ENCODE measurements around the gene ARFGAP2. TPM values are rescaled to one million over a fixed set of nuclear protein-coding genes. Genes with fewer than 3 reads are reported as not detected.

The ARFGAP2 gene
- polyA plus RNA-seq, 12 donors, result 52.3 to 97.8 (median 72.5) TPM; not detected in 1

DNA sequence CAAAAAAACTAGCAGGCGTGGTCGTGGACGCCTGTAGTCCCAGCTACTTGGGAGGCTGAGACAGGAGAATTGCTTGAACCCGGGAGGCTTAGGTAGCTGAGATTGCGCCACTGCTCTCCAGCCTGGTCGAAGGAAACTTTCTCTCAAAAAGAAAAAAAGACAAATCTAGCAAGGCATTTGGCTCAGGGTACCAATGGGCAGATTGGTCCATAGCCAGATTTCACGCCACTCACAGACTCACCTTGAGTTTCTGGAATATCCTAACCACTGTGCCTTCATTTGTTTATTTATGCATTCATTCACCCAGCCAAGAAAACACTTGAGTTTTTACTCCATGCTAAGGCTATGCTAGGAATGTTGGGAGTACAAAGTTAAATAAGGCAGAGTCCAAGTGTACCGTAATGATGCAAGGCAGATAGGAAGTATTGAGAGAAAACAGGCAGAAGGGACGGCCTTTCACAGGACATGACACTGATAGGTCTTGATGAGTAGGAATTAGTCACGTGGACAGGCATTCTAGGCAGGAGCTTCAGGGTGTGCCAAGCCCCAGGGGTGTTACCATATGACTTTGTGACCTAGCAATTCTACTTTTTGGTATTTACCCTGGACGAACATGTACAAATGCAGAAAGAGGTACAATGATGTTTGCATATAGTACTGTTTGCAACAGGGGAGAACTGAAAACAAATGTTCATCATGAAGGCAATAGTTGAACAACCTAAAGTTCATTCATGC, 12.6 kb upstream of the ARFGAP2 start:
- DNase-seq, result no peak

DNA sequence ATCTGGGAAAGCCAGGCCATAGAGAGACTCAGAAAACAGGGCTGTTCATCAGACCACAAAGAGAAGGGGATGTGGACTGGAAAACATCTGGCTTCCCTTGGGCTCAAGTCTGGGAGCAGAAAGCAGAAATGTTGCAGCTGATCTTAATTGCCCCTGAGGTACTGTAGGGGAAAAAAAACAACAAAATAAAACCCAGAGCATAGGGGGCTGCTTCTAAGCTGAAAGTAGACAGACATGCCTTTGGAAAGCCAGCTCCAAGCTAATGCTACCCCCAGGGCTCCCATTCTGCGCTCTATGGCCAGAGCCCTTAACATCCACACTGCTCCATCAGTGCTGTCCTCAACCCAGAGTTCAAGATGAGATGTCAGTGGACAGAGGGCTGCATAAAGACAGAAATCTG, 11.6 kb upstream of the ARFGAP2 start:
- peak; percentile 86 for DNase-seq

DNA sequence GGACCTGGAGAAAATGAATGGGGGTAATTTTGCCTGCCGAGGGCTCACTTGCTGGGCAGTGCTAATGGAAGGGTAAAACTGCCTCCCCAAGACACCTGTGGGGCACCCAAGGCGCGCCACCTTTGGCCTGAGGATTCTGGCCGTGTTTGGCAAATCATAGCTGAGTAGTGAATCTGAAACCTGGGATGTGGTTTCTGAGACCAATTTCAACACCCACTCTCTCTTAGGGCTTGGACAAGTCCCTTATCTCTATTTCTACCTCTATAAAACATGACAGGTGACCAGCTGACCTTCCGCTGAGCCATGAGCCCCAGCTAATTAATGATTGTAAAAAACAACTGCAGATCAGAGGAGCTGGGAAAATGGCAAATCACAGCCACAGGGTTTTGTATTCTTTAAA, 11.0 kb upstream of the ARFGAP2 start:
- no peak for DNase-seq

DNA sequence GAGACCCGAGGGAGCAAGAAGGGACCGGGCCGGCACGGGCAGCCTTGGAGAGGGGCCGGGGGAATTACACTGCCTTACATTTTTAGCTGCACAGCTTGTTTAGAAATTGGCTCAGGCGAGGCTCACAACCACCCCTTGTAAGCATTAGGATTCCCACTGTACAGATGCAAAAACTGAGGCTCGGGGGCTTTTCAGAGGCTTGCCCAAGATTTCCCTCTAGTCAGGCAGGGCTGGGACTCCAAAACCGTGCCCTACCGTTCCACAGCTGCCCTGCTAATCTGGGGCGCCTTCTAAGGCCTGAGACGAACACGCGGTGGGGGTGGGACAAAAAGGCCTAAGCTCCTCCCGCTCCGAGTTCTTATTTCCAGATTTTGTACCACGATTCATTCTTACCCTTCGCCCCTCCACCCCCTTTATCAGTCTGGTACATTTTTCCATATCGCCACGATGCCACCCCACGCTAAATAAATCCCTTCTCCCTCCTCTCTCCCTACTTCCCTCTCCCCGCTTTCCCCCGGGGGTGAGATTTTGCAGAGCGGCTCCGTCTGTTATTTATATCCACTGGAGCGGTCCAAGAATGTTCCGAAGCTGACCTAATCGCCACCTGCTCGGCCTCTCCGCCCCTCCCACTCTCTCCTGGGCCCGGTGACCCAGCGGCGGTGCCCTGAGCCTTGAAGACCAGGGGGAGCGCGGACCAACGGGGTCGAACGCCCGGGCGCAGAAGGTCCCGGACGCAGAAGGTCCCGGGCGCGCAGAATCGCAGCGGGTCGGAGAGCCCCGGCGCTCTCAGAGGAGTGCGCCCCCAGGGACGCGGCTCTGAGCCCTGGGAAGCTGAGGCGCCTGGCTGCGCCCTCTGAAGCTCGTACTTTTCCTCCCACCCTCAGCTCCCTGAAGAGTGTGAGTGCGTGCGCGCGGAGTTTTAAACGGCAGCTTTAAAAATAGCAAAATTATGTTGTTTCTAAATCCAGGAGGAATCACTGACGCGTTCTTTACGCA, 10.3 kb upstream of the ARFGAP2 start:
- peak; percentile 74 for DNase-seq

DNA sequence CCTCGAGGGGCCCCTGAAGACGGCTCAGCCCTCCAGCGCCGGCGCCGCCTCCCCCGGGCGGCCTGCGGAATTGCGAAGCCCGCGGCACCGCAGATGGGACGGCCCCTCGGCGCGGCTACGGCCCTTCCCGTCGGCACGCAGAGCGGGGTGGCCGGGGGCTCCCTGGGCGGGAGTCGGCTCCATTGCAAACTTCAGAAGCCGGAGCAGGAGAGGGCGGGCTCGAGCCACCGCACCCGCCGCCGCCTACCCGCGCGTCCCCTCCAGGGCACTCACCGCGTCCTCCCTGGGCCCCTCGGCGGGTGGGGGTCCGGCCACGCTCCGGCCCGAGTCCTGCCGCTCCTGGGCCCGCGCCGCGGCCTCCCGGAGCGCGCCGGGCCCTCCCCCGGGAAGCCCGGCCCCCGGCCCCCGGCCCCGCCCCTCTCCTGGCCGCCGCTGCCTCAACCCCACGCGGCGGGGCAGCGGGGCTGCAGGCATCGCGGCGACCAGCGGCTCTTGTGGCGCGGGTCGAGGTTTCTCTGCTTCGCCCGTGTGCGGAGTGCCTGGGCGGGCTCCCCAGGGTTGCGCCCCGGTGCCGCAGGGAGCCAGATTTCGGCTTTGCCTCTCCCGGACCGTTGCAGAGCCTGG, 9.5 kb upstream of the ARFGAP2 start, which contains the start of gene PACSIN3:
Gene PACSIN3, minus strand, starts transcription at position 359 of the 624 bp plus-strand sequence. CDS start 3,707 bp downstream, outside the sequence.
- DNase-seq, result no peak

DNA sequence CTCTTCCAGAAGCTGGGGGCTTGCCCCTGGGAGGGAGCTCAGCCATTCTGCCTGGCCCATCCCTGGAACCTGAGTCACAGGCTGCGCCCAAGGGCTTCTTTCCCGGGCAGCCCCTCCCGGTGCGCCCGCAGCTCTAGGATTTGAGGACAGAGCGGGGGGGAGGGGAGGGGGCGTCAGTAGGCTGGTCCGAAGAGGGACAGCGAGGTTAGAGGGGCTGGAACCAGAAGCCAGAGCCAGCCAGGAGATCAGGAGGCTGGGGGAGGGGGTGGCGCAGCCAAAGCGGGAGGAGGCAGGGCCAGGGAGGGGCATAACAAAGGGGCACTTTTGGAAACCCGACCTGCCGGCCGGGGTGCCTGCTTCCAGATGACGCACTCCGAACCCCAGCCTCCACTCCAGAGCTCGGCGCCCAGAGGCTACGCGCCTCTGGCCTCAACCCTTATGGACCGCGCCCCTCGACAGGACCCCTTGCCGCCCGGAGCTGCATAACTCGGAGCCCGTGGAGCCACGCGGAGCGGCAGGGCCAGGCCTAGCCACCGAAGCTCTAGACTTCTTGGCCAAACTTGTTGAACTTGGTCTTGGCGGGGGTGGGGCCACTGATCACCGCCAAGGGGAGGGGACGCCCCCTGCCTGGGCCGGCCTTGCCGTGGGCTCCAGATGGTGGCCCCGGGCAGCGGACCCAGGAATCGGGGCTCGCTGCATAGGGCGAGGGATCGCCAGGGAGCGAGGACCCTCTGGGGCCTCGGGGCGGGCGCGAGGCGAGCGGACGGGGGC, 8.8 kb upstream of the ARFGAP2 start:
- peak; percentile 53 for DNase-seq

DNA sequence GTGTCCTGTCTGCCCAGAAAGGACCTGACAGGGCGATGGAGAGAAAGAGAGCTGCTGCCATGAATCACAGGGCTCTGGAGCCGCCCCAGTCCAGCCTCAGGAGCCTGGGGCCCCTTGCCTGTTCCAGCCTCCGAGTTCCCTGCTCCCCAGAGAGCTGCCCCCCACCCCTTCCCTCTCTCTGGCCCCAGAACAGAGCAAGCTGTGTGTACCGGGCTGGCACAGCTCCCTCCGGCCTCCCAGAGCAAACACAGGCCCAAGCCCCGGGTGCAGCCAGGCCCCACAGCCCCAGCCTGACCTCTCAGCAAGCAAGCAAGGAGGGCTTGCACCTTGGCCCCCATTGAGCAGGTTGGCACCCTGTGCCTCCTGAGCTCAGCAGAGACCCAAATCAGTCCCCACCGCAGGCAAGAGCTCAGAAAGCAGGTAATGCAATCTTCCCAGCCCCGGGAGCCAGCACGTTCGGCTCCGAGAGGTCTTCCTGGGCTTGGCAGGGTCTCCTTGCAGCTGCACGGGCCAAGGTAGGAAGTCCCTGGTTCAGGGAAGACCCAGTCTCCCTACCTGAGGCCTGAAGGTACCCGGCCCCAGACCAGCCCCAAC, 8.1 kb upstream of the ARFGAP2 start:
- DNase-seq, result no peak

DNA sequence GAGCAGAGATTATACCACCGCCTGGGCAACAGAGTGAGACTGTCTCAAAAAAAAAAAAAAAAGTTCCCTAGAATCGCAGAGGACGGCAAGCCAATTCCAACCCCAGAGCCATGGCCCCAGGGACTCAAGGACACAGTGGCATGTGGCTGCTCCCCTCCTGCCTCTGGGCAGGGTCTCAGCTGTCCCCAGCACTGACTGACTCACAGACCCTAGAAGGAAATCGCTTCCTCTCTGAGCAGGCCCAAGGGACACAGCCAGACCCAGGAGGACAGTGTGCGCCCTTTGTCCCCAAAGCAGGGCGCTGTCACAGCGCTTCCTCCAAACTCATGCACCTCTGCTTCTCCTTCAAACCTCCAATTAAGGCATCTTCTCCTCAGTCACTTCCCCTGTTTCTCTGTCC, 7.3 kb upstream of the ARFGAP2 start:
- DNase-seq, result no peak

DNA sequence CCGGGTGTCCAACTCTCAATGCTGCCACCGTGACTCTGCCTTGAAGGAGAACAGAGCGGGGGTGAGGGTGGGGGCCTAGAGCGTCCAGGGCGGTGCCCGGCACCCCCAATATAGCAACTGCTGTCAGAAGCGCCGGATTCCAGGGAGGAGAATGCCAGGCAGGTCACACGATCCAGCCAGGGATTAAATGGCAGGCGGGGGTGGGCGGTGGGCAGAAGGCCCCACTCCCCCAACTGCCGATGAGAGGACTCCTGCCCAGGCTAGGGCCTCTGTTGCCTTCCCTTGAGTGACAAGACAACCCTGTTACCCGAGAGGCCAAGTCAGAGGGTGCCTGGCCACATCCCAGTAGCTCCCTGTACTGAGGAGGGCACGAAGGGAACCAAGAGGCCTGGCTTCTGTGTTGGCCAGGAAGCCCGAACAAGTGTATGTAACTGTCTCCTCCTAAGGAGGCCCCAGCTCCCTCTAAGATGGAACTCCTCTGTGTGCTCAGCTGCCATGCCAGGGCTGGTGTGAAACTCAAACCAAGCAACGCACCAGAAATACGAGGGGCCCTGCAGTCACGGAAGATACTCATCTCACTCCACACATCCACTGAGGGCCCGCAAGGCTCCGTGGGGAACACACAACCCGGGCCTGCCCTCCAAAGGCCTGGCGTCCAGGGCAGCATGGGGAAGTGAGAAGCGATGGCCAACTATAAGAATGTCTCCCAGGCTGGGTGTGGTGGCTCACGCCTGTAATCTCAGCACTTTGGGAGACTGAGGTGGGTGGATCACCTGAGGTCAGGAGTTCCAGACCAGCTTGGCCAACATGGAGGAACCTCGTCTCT, 6.6 kb upstream of the ARFGAP2 start:
- DNase-seq, result no peak

DNA sequence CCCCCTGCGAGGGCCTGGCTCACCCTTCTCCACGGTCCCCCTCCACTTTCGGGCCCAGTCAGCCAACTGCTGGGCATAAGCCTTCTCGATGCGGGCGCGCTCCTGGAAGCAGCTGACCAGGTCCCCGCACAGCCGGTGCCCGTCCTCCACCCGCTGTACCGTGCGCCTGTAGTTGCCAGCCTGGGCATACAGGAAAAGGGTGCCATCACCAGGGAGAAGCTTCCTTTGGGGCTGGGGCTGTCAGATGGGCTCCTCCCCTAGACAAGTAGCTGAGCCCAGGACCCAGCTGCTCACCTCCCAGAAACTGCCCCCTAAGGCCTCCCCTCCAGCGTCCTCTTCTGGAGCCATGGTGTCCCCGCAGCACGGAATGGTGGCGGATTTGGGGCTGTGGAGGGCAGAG, 5.7 kb upstream of the ARFGAP2 start:
- no peak for DNase-seq

DNA sequence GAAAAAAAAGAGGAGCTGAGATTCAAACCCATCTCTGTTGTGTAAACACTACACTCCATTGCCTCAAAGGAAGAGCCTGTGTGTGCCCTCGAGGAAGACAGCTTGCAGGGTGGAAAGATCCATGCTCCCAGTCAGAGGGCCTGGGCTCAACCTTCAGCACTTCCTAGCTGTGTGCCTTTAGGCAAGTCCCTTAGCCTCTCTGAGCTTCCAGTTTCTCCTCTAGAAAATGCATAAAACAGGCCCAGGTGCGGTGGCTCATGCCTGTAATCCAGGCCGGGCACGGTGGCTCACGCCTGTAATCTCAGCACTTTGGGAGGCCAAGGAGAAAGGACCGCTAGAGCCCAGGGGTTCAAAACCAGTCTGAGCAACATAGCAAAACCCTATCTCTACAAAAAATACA, 4.6 kb upstream of the ARFGAP2 start:
- DNase-seq, result no peak

DNA sequence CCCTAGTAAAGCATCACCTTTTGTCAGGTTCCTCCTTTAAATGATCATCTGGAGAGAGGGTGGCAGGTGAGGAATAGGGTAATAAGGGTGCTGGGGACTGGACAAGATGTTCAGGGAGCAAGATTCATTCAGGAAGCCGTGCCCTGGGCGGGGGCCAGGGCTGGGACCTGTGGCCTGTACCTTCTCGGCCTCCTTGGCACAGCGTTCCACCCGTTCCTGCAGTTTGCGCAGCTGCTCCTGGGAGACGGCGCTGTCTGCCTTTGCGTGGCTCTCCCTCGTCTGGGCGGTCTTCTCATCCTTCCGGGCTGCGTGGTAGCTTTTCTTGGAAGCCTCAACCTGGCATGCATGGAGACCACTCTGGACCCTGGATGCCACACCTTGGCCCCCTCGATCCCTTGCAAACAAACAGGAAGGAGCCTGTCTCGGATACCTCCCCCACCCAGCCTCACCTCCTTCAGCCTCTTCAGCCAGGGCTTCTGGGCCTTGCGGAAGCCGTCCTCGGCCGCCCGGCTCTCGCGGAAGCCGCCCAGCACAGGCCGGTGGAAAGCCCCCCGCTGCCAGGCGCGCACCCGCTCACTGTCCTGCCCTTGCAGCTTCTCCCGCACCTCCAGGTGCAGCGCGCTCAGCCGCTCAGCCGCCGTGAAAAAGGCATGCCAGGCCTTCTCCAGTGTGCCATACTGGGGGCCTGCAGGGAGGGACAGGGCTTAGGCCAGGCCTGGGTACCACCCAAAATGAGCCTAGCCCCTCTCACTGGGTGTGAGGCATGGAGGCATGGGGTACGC, 3.5 kb upstream of the ARFGAP2 start:
- no peak for DNase-seq

DNA sequence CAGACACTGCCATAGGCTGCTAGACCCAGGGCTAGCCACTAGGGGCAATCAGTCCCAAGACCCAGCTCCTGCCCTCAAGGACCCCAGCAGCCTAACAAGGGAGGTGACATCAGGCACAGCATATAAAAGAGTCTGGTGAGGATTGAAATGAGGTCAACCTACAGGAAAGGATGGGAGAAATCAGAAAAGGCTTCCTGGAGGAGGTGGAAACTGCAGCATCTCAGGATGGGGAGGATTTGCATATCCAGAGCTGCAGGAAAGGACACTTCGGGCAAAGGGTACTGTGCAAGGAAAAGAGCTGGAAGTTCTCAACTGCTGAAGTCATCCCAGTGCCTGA, 2.9 kb upstream of the ARFGAP2 start:
- DNase-seq, result no peak

DNA sequence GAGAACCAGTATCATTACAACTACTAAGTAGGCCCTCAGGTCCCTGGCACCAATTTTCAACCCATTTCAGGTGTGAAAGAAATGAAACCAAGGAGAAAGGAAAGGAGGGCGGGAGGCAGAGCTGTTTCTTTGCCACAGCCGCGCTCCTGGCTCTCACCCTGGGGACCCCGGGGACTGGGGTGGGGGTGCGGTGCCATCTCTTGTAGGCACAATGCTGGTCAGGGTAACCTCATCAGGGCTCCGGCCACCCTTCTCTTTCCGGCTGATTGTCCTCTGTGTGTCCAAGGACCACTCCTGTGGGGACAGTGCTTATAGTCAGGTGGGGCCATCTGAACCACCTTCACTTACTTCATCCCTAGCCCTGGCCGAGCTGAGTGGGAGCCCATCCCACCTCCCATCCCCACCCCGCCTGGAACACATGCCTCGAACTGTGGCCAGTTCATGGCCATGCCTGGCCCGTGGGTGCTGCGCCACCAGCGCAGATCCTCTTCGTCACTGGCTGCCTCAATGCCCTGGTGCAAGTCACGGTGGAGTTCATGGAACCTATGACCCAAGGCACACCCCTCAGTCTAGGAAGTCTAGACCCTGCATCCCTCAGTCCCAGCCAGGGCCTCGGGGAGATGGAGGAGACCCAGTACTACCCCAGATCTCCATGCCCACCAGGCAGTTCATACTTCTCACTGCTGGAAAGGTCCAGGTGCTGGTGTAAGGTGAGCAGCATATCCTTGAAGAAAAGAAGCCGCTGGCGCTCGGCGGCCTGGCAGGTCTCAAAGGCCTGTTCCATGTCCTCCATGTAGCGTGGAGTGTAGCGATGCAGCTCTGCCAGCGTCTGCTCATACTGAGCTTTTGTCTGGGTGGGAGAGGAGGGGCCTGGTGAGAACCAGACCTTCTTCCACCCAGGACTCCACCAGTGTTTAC, 2.3 kb upstream of the ARFGAP2 start:
- DNase-seq, result no peak

DNA sequence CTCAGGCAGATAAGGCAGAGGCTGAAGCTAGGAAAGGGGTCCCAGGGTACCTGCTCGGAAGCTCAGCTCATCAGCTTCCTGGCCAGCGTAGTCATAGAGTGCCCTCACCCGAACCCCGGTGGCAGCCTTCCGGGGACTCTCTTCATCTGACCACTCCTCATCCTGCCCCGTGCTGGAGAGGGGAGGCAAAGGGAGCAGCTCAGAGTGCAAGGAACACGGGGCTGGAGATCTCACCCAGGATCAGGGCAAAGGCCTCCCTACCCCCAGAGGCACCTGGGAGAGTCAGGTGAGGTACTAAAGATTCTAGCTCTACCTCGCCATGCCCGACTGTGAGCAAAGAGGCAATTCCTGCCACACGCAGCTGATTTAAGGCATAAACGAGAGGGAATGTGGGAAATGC, 1.6 kb upstream of the ARFGAP2 start:
- no peak for DNase-seq

DNA sequence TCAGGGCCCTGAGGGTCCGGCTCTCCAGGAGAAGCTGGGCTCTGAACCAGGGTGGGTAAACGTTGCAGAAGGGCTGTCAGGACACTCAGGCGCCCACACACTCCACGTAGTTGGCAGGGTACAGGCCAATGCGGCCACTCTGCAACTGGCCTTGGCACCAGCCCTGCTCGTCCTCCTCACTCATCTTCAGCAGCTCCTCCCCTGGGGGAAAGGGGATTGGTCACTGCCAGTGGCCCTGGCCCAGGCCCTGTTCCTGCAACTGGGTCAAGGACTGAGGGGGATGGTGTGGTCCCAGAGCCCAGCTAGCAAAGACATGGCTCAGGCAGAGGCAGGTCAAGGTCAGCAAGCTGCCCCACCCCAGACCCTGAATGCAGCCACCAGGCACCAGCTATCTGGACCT, 1.2 kb upstream of the ARFGAP2 start:
- no peak for DNase-seq

DNA sequence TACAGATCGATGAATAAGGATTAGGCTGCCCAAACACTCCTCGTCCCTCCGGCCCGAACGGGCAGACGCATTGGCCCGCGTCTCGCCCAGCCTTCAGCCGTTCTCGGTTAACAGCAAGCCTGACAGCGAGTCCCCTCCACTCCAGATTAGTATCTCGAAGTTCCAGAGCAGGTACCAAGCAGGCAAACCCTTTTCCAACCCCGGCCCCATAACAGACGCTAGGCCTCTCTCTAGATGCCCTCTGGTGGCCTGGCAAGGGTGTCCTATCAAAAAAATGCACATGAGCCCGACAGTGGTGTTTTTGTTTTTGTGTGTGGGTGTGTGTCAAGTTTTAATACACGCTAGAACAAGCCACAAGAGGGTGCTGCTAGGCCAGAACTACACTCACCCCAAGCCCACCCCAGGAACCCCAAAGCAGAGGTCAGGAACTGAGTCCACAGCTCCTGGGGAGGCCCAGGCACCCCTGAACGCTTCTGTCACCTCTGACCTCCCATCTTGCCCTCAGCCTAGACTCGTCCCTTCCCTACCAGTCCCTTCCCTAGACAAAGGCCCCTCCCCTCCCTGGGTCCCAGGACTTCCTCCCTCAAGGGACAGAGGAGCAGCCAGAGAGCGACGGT, 658 bp upstream of the ARFGAP2 start:
- peak; percentile 79 for DNase-seq

DNA sequence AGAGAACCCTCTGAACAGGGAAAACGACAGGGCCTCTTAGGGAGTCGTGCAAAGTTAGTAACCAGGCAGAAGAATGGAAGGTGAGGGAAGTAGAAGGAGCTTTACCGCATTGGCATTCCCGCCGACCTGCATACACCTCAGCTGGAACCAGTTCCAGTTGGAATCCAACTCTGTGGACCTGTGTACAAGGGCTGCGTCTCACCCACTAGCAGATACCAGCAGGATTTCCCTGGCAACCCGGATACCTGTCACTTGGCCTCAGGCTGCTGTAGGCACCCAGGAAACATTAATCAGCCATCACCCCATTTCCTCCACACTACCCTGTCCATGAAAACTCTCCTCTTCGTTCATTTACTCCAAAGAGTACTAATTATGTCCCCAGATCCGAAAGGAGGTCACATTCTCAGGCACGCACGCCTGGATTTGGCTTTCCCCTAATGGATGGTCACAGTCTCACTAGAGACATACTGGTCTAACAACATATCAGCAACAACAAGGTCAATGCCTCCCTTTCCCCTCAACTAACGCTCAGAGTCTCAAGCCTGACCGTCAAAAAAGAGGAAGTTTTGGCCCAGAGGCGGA, 842 bp downstream of the ARFGAP2 start:
- DNase-seq, result no peak
